KMS-11 (cell line): ENCODE results near the gene LIPK.
"Not testable (repeated sequence)": the region's sequence is repeated elsewhere in the genome, so short reads cannot be mapped to it uniquely, and the experiment has no call there.

ENCODE experiments used
- H2AFZ ChIP-seq: fragments of 200-600 bp; sonication (generic); 2 replicates; pipeline ENCODE4 v1.6.1; 2016; ENCODE audit warnings: antibody characterized with exemption, mixed run types, low read depth
- H3K27ac ChIP-seq: fragments of 200-600 bp; sonication (generic); 2 replicates; pipeline ENCODE4 v1.6.1; 2016; ENCODE audit warnings: mild to moderate bottlenecking, mixed run types
- H3K27me3 ChIP-seq: fragments of 200-600 bp; sonication (generic); 2 replicates; pipeline ENCODE4 v1.6.1; 2017; ENCODE audit warnings: mild to moderate bottlenecking, low read depth, mixed run types, moderate library complexity; ENCODE audit not compliant: insufficient read depth
- H3K36me3 ChIP-seq: fragments of 200-600 bp; sonication (generic); 2 replicates; pipeline ENCODE4 v1.6.1; 2017; ENCODE audit warnings: mild to moderate bottlenecking, mixed run types; ENCODE audit not compliant: insufficient read depth
- H3K4me1 ChIP-seq: fragments of 200-600 bp; sonication (generic); 2 replicates; pipeline ENCODE4 v1.6.1; 2016; ENCODE audit warnings: mild to moderate bottlenecking, low read depth, mixed run types; ENCODE audit not compliant: poor library complexity, severe bottlenecking
- H3K4me2 ChIP-seq: fragments of 200-600 bp; sonication (generic); 2 replicates; pipeline ENCODE4 v1.7.0; 2016; ENCODE audit warnings: mild to moderate bottlenecking, mixed run types
- H3K4me3 ChIP-seq: fragments of 200-600 bp; sonication (generic); IDR thresholded peaks from 2 replicates; pipeline ENCODE4 v1.6.1; 2017; ENCODE audit warnings: low read depth, low read length, mixed read lengths; ENCODE audit not compliant: insufficient read depth
- H3K79me2 ChIP-seq: fragments of 200-600 bp; sonication (generic); 2 replicates; pipeline ENCODE4 v1.6.1; 2016; ENCODE audit warnings: low read depth, mixed run types; ENCODE audit not compliant: insufficient read depth
- H3K9ac ChIP-seq: fragments of 200-600 bp; sonication (generic); 2 replicates; pipeline ENCODE4 v1.6.1; 2016; ENCODE audit warnings: mild to moderate bottlenecking, mixed run types
- H4K20me1 ChIP-seq: fragments of 200-600 bp; sonication (generic); 2 replicates; pipeline ENCODE4 v1.6.1; 2016; ENCODE audit warnings: mild to moderate bottlenecking, mixed run types; ENCODE audit not compliant: insufficient read depth
- TF ChIP-seq, protein P1 (sequence below): fragments of 200-600 bp; sonication (generic); conservative IDR thresholded peaks from 2 replicates; pipeline ENCODE4 v1.6.1; 2017; ENCODE audit warnings: low read depth, mild to moderate bottlenecking, antibody characterized with exemption, low read length, moderate library complexity, mixed read lengths

The LIPK gene

DNA sequence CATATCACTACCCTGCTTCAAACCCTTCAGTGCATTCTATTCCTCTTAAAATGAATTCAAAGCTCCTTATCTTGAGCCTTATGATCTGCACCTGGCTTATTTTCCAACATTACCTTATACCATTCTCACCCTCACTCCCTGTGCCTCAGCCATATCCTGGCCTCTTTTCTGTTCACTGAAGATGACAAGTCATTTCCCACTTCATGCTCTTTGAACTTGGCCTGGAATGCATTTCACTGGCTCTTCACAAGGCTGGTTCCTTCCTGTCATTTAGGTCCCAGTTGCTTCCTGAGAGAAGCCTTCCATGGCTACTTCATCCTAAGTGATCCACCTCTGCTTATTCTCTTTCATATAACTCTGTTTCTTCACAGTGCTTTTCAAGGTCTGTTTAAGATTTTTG is 45.0 kb upstream of the LIPK start:
- Histone ChIP-seq H3K36me3 (no peaks in the 10 kb centered on the region), H3K27me3 (no peaks in the 10 kb centered on the region), H4K20me1 (no peaks in the 10 kb centered on the region), H3K4me2 (no peak overlapping the region), H3K79me2 (no peaks in the 10 kb centered on the region), H2AFZ (no peak overlapping the region), H3K4me3 (no peak overlapping the region), H3K27ac (no peak overlapping the region), H3K9ac (no peak overlapping the region), H3K4me1 (no peaks in the 10 kb centered on the region)
- TF ChIP-seq, protein P1, sequence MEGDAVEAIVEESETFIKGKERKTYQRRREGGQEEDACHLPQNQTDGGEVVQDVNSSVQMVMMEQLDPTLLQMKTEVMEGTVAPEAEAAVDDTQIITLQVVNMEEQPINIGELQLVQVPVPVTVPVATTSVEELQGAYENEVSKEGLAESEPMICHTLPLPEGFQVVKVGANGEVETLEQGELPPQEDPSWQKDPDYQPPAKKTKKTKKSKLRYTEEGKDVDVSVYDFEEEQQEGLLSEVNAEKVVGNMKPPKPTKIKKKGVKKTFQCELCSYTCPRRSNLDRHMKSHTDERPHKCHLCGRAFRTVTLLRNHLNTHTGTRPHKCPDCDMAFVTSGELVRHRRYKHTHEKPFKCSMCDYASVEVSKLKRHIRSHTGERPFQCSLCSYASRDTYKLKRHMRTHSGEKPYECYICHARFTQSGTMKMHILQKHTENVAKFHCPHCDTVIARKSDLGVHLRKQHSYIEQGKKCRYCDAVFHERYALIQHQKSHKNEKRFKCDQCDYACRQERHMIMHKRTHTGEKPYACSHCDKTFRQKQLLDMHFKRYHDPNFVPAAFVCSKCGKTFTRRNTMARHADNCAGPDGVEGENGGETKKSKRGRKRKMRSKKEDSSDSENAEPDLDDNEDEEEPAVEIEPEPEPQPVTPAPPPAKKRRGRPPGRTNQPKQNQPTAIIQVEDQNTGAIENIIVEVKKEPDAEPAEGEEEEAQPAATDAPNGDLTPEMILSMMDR: no peak

GRCh38 chr10:88661577-88661976 is 44.5 kb upstream of the LIPK start:
- H3K36me3 ChIP-seq: no peaks in the 10 kb centered on the region
- no peaks in the 10 kb centered on the region for H3K4me1 ChIP-seq
- H3K27ac ChIP-seq: no peak overlapping the region
- no peak overlapping the region for H3K4me3 ChIP-seq
- H2AFZ ChIP-seq: no peak overlapping the region
- no peak overlapping the region for H3K4me2 ChIP-seq
- TF ChIP-seq, protein P1: no peak
- H3K79me2 ChIP-seq: no peaks in the 10 kb centered on the region
- no peak overlapping the region for H3K9ac ChIP-seq
- H3K27me3 ChIP-seq: no peaks in the 10 kb centered on the region
- H4K20me1 ChIP-seq: no peaks in the 10 kb centered on the region

DNA sequence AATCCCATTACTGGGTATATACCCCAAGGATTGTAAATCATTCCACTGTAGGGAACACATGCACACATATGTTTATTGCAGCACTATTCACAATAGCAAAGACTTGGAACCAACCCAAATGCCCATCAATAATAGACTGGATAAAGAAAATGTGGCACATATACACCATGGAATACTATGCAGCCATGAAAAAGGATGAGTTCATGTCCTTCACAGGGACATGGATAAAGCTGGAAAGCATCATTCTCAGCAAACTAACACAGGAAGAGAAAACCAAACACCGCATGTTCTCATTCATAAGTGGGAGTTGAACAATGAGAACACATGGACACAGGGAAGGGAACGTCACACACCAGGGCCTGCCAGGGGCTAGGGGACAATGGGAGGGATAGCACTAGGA is 42.9 kb upstream of the LIPK start:
- not testable (repeated sequence) for H3K4me1 ChIP-seq, H3K36me3 ChIP-seq, H3K9ac ChIP-seq, H3K27me3 ChIP-seq, H3K4me2 ChIP-seq, H3K4me3 ChIP-seq, H3K79me2 ChIP-seq, H3K27ac ChIP-seq, H2AFZ ChIP-seq, H4K20me1 ChIP-seq

DNA sequence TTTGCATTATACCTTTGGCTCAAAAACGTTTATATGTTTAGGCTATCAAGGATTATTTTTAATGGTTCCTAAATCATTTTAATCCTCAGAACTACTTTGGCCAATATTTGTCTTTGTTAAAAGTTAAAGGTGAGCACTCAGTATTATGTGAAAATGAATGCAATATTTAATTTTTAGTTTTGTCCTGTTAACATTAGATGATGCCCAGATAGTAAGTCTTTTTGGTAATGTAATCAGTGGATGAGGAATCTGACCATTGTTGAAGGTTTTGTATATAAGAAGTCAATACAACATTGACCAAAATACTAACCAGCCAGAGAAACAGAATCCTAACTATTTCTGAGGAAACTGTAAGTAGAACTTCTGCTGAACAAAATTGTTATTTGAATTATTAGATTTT is 41.9 kb upstream of the LIPK start, which contains the start of gene LIPF:
LIPF (plus strand) TSS at position 301 of the 400 bp plus-strand sequence. CDS start 2,856 bp downstream, outside the sequence.
- H3K79me2 ChIP-seq: no peaks in the 10 kb centered on the region
- H2AFZ ChIP-seq: no peak within 1 kb of the TSS
- H3K4me3 ChIP-seq: no peak within 1 kb of the TSS
- TF ChIP-seq, protein P1: no peak
- no peak within 1 kb of the TSS for H3K9ac ChIP-seq
- no peak within 1 kb of the TSS for H3K27ac ChIP-seq
- no peaks in the 10 kb centered on the region for H3K4me1 ChIP-seq
- H3K36me3 ChIP-seq: no peaks in the 10 kb centered on the region
- no peaks in the 10 kb centered on the region for H3K27me3 ChIP-seq
- no peak within 1 kb of the TSS for H3K4me2 ChIP-seq
- no peaks in the 10 kb centered on the region for H4K20me1 ChIP-seq

- Histone ChIP-seq H3K4me1 (no peaks in the 10 kb centered on the region), H3K4me2 (no peak overlapping the region), H3K4me3 (no peak overlapping the region), H3K9ac (no peak overlapping the region), H2AFZ (no peak overlapping the region), H3K27ac (no peak overlapping the region), H4K20me1 (no peaks in the 10 kb centered on the region), H3K27me3 (no peaks in the 10 kb centered on the region), H3K79me2 (no peaks in the 10 kb centered on the region), H3K36me3 (no peaks in the 10 kb centered on the region)
- TF ChIP-seq, protein P1: no peak
Measured at GRCh38 chr10:88668465-88668864, 37.6 kb upstream of the LIPK start.
